ENCODE measurements around the gene PLEKHN1.
A peak's percentile ranks its signal among the peaks of the same experiment; 100 is the strongest.
"Not testable (repeated sequence)": the region's sequence is repeated elsewhere in the genome, so short reads cannot be mapped to it uniquely, and the experiment has no call there.

PLEKHN1 gene

DNA sequence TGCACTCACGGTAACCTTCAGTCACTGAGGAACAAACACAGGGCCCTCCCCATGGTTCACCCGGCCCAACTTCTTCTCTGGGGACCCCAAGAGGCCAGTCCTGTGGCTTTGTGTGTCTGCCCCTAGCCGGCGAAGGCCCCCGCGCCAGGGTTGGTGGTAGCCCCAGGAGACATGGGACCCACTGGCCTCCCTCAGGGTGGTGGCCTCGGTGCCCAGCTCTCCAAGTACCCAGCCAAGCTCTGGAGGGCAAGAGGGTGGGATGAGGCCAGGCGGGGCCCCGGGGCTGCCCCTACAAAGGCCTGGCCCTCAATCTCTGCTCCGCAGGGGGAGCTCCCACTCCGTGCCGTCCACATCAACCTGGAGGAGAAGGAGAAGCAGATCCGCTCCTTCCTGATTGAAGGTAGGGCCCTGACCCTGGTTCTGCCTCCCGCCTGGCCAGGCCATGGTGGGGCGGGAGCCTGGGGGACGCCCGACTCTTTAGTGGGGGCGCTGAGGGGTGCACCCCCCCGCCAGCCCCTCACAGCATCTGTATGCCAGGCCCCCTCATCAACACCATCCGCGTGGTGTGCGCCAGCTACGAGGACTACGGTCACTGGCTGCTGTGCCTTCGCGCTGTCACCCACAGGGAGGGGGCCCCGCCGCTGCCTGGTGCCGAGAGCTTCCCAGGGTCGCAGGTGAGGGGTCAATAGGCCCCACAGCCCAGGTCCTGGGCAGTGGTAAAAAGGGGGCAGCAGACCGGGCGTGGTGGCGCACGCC lies 5.6 kb downstream of the PLEKHN1 start:
- no peak for DNase-seq
- intact Hi-C loops (cut with DNase I) = no loop called here

DNA sequence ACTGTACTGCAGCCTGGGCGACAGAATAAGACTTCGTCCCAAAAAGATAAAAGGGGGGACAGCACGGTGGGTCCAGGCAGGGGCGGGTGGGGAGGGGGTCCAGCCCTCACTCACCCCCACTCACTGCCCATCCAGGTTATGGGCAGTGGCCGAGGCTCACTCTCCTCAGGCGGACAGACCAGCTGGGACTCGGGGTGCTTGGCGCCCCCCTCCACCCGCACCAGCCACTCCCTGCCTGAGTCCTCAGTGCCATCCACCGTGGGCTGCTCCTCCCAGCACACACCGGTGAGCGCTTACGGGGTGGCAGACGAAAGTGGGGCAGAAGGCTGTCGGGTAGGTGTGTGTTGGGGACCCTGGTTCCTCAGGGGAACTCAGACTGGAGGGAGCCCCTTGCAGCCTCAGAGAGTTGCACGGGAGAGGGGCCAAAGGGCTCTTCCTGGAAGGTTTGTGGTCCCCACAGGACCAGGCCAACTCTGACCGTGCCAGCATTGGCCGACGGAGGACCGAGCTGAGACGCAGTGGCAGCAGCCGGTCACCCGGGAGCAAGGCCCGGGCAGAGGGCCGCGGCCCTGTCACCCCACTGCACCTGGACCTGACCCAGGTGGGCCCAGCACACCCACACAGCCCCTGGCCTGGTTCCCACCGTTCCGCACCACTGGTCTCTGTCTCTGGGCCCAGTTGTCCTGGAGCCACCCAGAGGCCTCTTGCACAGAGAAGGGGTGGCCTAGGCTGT lies 6.6 kb downstream of the PLEKHN1 start:
- intact Hi-C loops (cut with DNase I) = no loop called here
- peak in 2 of 10 donors; percentile 68 to 77 for DNase-seq

DNA sequence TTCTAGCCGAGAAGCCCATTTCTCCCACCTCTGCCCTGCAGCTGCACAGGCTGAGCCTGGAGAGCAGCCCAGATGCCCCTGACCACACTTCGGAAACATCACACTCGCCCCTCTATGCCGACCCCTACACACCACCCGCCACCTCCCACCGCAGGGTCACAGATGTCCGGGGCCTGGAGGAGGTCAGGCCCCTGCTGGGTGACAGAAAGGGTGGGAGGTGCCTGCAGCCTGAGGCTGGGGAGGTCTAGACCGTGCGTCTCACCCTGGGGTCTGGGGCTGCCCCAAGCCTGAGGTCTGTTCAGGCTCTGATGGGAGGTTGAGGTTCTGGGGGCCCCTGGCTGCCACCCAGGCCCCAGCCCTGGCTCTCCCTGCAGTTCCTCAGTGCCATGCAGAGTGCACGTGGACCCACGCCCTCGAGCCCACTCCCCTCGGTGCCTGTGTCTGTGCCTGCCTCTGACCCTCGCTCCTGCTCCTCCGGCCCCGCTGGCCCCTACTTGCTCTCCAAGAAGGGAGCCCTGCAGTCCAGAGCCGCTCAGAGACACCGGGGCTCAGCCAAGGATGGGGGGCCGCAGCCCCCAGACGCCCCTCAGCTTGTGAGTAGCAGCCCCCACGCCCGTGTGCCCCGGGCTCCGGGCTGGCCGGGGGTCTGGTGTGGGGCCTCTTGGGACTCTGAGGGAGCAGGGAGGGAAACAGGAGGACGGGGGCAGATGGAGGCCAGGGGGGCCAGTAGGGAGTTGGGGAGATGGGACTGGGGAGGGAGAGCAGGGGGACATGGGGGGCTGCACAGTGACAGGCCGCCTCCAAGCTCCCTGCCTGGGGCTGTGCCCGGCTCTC lies 7.4 kb downstream of the PLEKHN1 start:
- intact Hi-C loops (cut with DNase I) = no loop called here
- peak in 1 of 10 donors; percentile 78 for DNase-seq

DNA sequence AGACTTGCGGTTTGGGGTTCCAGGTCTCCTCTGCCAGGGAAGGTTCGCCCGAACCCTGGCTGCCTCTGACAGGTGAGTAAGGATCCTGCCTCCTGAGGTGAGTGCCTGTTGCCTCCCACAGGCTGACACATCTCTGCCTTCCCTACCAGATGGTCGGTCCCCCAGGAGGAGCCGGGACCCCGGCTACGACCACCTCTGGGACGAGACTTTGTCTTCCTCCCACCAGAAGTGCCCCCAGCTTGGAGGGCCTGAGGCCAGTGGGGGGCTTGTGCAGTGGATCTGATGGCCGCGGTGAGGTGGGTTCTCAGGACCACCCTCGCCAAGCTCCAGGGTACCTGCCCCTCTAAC lies 8.0 kb downstream of the PLEKHN1 start:
- no peak for DNase-seq
- intact Hi-C loops (cut with DNase I) = no loop called here

DNA sequence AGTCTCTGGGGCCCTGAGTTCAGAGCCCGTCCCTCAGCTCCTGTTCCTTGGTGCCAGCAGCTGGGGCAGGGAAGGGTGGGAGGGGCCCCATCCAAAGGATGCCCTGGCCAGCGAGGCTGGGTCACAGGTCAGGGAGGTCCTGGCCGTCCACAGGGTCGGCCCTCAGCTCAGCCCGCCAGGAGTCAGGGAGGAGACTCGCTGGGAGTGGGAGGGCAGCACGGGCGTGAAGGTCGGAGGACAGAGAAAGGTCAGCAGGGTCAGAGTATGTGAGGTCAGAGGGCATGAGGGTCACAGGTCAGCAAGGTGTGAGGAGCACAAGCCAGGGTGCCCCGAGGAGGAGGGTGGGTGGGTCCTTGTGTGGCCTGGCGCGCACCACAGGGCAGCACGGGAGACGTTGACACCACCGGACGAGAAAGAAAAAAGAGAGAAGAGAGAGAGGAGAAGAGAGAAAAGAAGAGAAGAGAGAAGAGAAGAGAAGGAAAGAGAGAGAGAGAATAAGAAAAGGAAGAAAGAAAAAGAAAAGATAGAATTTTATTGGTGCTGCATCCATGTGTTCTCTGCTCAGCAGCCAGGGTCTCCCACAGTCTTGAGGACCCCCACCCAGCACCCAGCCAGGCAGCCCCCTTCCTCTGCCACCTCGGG lies 8.5 kb downstream of the PLEKHN1 start:
- intact Hi-C loops (cut with DNase I) = no loop called here
- DNase-seq = peak in 1 of 10 donors; percentile 80

DNA sequence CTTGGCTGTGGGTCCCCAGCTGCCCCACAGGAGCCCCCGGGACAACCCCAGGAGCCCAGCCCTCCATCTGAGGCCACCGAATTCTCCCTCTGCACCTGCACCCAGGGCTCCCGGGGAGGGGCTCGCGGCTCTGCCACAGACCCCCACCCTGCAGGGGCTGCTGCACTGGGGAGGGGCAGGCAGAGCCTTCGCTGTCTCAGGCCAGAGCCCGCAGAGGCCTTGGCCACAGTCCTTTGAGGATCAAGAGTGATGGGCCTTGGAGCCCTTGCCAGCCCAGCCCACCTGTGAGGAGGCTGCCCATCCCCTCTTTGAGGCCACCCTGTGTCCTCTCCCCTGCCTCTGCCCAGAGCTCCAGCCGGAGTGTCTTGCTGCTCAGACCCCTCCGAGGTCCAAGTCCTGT lies 9.1 kb downstream of the PLEKHN1 start:
- peak in 1 of 10 donors; percentile 80 for DNase-seq
- intact Hi-C loops (cut with DNase I) = no loop called here

DNA sequence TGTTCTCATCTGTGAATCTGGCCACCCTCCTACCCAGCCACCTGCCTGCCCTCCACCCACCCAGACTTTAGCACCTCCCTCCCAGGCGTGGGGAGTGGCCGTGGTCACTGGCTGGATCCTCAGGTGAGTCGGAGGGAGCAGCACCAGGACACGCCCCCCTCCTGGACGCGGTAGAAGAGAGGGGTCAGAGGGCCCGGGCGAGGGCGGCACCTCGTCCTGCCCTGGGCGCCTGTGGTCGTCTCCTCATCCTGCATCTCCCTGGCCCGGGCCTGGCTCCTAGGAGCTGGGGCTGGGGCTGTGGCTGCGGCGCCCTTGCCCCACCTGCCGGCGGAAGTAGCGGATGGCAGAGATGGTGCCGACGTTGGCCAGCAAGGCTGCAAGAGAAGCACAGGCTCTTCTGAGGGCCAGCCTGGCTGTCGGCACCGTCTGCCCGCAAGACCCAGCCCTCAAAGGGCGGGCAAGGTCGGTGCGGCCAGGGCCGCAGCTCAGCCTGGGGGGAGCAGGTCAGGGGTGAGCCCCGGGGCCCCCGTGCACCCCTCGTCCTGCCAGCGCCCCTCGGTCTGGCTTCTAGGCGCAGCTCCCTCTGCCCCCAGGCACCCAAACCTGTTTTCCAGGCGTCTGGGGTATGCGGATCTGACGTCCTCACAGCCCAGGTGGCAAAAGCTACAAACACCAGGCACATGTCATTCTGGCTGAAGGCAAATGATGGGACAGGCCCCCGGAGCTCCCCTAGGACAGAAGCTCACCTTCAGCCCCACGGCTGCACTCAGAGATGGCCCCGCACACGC lies 9.8 kb downstream of the PLEKHN1 start:
- peak in 4 of 10 donors; percentile 28 to 94 (median 40) for DNase-seq
- intact Hi-C loops (cut with DNase I) = no loop called here

DNA sequence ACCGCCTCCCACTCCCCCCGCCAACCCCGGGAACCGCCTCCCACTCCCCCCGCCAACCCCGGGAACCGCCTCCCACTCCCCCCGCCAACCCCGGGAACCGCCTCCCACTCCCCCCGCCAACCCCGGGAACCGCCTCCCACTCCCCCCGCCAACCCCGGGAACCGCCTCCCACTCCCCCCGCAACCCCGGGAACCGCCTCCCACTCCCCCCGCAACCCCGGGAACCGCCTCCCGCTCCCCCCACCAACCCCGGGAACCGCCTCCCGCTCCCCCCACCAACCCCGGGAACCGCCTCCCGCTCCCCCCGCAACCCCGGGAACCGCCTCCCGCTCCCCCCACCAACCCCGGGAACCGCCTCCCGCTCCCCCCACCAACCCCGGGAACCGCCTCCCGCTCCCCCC lies 10.5 kb downstream of the PLEKHN1 start:
- DNase-seq; intact Hi-C loops (cut with DNase I): not testable (repeated sequence)

DNA sequence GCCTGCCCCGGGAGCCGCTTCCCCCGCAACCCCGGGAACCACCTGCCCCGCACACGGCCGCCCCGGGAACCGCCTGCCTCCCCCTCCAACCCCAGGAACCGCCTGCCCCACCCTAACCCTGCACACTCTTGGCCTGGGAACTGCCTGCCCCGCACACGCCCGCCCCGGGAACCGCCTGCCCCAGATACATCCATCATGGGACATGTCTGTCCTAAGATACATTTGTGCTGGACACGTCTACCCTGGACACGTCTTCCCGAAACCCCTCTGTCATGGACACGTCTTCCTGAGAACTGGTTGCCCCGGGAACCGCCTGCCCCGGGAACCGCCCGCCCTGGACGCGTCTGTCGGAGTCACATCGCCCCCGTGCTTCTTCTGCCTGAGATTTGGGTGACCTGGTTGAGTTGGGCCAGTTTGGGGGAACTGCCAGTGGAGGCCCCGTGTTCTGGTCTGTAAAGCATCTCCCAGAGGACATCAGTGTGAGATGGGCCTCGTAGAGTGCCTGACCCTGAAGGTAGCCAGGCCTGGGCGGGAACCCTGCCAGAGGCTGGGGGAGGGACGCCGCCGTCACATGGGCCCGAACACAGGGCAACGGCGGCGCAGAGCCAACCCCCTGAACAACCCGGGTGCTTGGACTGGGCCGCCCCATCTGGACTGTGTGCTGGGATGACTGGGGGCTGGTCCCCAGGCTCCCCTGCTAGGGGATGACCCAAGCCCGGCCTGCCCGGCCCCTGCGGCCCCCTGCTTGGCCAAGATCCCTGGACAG lies 12.0 kb downstream of the PLEKHN1 start:
- DNase-seq = peak in 1 of 10 donors; percentile 81
- intact Hi-C loops (cut with DNase I) = no loop called here

DNA sequence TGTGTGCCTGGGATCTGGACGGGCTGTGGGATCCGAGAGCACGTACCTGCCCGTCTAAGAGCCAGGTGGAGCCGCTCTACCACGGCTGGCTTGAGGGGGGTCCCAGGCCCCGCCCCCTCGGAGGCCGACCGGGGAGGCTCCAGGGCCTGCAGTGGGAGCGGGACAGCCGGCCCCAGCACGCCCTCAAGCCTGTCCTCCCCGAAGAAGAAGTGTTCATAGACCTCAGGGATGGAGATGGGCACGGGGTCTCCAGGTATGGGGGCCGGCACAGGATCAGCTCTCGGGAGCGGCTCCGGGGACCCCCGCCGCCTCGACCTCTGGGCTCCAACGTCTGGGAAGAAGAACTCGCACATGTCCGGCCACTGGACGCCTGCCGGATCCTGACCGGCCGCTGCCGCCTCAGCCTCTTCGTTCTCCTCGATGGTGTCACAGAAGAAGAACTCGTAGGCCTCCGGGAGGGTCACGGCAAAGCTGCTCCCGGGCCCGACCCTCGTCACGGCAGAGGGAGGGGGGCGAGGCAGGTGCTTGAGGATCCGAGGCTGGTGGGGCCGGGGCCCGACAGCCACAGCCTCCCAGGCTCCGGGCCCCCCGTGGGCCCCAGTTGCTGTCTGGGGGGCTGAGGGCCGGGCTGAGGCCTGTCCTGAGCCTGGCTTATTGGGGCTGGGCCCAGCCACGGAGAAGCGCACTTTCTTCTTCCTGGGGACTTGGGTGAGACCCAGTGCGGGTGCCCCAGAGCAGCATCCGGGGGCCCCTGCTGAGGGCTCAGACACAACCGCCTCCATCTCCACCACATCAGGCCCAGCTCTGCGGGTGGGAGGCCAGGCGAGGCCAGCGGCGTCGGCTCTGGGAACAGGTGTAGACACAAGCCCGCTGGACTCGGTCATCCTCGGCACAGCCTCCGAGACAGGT lies 12.8 kb downstream of the PLEKHN1 start:
- DNase-seq = peak in 1 of 10 donors; percentile 75
- intact Hi-C loops (cut with DNase I) = no loop called here

DNA sequence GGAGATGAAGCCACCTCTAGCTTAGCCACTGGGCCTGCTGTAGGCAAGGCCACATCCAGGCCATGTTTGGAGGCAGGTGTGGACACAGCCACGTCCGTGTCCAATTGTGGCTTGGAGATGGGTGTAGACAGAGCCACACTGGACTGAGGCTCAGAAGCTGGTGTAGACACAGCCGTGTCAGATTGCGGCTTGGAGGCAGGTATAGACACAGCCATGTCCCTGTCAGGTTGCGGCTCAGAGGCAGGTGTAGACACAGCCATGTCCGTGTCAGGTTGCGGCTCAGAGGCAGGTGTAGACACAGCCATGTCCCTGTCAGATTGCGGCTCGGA lies 13.4 kb downstream of the PLEKHN1 start:
- DNase-seq = no peak
- intact Hi-C loops (cut with DNase I) = no loop called here

DNA sequence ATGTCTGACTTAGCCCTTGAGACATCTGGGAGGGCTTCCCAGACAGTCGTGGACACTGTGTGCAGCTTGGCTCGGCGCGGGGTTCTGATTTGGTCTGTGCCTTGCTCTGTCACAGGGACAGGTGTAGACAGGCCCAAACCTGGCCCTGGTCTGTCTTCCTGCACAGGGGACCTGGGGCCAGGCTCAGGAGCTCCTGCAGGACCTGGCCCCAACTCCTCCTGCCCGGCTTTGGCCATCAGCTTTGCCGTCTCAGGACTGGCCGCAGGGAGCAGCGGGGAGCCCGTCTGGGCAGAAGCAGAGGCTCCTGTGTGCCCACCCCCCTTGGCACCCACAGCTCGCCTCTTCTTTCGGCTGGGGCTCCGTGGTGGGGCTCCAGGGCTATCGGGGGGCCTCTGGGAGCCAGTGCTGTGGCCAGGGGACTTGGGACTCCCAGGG lies 13.9 kb downstream of the PLEKHN1 start:
- peak in 1 of 10 donors; percentile 83 for DNase-seq
- intact Hi-C loops (cut with DNase I) = no loop called here

DNA sequence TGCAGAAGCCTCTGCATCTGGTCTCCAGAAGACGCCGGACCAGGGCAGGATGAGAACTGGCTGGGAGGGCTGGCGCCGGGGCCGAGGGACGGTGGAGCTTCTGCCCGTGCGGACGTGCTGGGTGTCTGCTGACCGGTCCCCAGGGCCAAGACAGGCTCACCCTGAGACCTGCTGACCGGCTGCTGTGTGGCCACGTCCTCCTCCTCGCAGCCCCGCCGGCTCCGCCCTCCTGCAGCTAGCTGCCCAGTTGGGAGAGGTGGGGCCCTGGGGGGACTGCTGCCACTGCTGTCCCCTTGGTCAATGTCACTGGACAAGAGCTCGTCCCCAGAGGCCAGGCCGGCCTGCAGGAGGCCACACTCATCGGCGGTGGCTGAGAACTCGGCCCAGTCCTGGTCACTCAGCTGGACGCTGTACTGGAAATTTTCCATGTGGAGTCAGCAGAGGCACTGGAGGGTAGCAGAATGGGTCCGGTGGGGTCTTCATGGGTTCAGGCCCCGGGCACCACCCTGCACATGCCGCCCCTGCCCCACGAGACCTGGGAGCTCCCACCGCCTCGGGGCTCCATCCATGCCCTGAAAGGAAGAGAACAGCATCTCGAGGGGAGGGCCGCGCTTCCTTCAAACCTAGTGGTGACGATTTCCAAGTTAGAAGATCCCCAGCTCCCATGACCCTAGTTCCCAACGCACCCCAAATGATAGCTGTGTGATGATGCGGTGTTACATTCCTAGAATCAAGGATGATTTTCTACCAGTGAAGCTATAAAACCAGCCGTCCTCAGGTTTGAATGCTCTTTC lies 14.5 kb downstream of the PLEKHN1 start:
- DNase-seq = no peak
- intact Hi-C loops (cut with DNase I) = no loop called here

DNA sequence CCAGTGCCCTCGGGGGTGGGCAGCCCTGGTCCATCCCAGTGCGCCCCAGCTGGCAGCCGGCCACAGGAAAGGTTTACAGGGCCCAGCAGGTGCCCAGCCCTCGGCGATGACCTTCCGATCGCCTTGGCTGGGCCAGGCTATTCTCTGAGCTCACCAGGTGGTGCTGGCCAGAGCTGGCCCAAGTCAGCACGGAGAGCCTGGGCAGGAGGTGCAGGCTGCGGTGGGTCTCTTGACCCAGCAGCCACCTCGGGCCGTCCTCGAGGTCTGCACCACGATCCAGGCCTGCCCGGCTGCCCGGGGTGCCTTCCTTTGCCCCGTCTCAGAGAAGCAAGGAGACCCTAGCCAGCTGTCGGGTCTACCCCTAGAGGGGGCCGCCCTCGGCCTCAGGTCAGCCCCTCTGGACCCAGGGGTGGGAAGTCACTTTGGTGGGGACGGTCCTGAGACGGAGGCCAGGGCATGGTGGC lies 15.2 kb downstream of the PLEKHN1 start:
- intact Hi-C loops (cut with DNase I) = no loop called here
- peak in 1 of 10 donors; percentile 77 for DNase-seq

DNA sequence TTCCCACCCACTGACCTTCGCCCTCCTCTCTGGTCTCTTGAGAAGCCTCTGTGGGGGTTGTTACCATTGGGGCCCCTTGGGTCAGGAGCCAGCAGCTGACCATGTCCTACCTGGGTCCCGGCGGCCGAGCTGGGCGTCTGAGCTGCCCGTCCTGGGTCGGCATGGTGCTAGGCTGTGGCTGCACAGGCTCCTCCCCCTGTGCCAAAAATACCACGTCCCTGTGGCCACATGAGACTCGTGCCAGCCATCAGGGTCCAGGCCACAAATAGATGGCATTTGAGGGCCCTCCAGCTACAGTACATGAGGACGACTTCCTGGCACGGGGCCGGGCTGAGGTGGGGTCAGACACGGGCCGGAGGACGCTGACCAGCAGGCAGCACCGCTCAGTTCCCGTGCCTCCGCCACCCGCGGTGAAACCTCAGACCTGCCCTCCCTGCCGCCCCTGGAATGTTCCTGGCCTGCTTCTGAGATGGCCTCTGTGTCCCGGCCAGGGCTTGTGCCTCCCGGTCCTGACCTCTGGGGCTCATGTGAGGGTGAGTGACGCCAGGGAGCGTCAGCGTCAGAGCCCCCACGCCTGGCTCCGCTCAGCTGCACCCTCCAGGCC lies 15.8 kb downstream of the PLEKHN1 start, which contains the start of gene PERM1:
Gene PERM1 (minus strand): TSS at position 139 of the 604 bp plus-strand sequence. CDS start 1,064 bp downstream, outside the sequence.
- intact Hi-C loops (cut with DNase I) = no loop called here
- DNase-seq = peak in 1 of 10 donors; percentile 75

DNA sequence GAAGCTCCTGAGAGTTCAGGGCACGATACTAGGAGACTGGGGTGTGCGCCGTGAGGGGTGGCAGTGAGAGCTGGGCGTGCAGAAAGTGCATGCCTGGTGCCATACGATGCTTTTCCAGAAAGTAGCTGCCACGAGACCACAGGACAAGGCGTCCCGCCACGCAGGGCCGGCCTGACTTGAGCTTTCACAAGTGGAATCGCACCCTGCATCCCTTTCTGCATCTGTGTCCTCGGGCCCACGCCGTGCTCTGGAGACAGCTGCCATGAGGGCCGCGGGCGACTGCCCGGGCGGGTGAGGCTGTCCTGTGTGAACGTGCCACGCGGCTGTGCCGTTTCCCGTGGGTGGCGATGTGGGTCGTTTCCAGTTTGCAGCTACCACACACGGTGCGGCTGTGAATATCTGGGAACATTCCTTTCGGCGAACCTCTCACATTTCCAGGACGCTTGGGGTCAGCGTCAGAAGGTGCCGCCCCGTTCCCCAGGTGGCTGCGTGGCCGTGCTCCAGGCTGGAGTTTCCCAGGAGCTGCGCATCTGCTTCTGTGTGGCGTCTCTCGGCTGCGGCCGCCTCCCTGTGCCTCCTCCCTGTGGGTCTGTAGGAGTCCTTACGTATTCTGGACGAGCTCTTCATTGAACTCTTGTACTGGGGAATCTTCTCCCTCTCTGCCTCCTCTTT lies 16.6 kb downstream of the PLEKHN1 start:
- peak in 1 of 10 donors; percentile 81 for DNase-seq
- intact Hi-C loops (cut with DNase I) = no loop called here

All from posterior cingulate gyrus (tissue), 11 donors.